ENCODE measurements around the gene SPCS3.

- TF ChIP-seq CTCF (conservative IDR thresholded peaks at IDR 0.05; ENCODE audit: low read length) (no peak), EZH2phosphoT487 (IDR thresholded peaks at IDR 0.05; ENCODE audit: borderline replicate concordance) (no peak)
Measured at GRCh38 chr4:176367771-176368465, 48.2 kb downstream of the SPCS3 start.
